Measurements from ENCODE around the gene FEZF2.

FEZF2 gene

GRCh38 chr3:62372621-62373041 lies 719 bp downstream of the FEZF2 start:
- DNase-seq (ENCODE audit: low read depth, low spot score): no peak

GRCh38 chr3:62371720-62372591 lies 1.4 kb downstream of the FEZF2 start:
- no peak for DNase-seq (ENCODE audit: low read depth, low spot score)

GRCh38 chr3:62370858-62371719 lies 2.3 kb downstream of the FEZF2 start:
- DNase-seq (ENCODE audit: low read depth, low spot score): no peak

- DNase-seq (ENCODE audit: low read depth, low spot score): no peak
These were observed 3.1 kb downstream of the FEZF2 start for GRCh38 chr3:62370112-62370857.

- no peak for DNase-seq (ENCODE audit: low read depth, low spot score)
These were observed 3.9 kb downstream of the FEZF2 start for GRCh38 chr3:62369476-62369743.

GRCh38 chr3:62368705-62369475 lies 4.5 kb downstream of the FEZF2 start:
- no peak for DNase-seq (ENCODE audit: low read depth, low spot score)

GRCh38 chr3:62368290-62368704 lies 5.1 kb downstream of the FEZF2 start:
- DNase-seq (ENCODE audit: low read depth, low spot score): no peak

- DNase-seq (ENCODE audit: low read depth, low spot score): no peak
These were observed 5.6 kb downstream of the FEZF2 start for GRCh38 chr3:62367763-62368195.

GRCh38 chr3:62366126-62366484 lies 7.2 kb downstream of the FEZF2 start:
- no peak for DNase-seq (ENCODE audit: low read depth, low spot score)

GRCh38 chr3:62365391-62366125 lies 7.8 kb downstream of the FEZF2 start:
- DNase-seq (ENCODE audit: low read depth, low spot score): no peak

- DNase-seq (ENCODE audit: low read depth, low spot score): no peak
These were observed 9.2 kb downstream of the FEZF2 start for GRCh38 chr3:62364191-62364590.

- no peak for DNase-seq (ENCODE audit: low read depth, low spot score)
These were observed 10.1 kb downstream of the FEZF2 start for GRCh38 chr3:62363275-62363674.

- DNase-seq (ENCODE audit: low read depth, low spot score): no peak
These were observed 11.5 kb downstream of the FEZF2 start for GRCh38 chr3:62361824-62362223.

- DNase-seq (ENCODE audit: low read depth, low spot score): no peak
These were observed 12.1 kb downstream of the FEZF2 start for GRCh38 chr3:62361261-62361660.

- DNase-seq (ENCODE audit: low read depth, low spot score): no peak
These were observed 13.8 kb downstream of the FEZF2 start for GRCh38 chr3:62359531-62359930.

GRCh38 chr3:62356356-62356755 lies 17.0 kb downstream of the FEZF2 start:
- no peak for DNase-seq (ENCODE audit: low read depth, low spot score)

GRCh38 chr3:62355703-62356102 lies 17.6 kb downstream of the FEZF2 start:
- DNase-seq (ENCODE audit: low read depth, low spot score): no peak

- no peak for DNase-seq (ENCODE audit: low read depth, low spot score)
These were observed 29.6 kb downstream of the FEZF2 start for GRCh38 chr3:62343755-62344154.

GRCh38 chr3:62335196-62335595 lies 38.2 kb downstream of the FEZF2 start:
- no peak for DNase-seq (ENCODE audit: low read depth, low spot score)

GRCh38 chr3:62332835-62333244 lies 40.5 kb downstream of the FEZF2 start:
- no peak for DNase-seq (ENCODE audit: low read depth, low spot score)

GRCh38 chr3:62332017-62332416 lies 41.3 kb downstream of the FEZF2 start:
- DNase-seq (ENCODE audit: low read depth, low spot score): no peak
